NCI-H2081 treated with DMSO at 0.1 percent for 48 hours (cell line): ENCODE data around the gene TTYH2.
"Not testable (repeated sequence)": the region's sequence is repeated elsewhere in the genome, so short reads cannot be mapped to it uniquely, and the experiment has no call there.

Experiments used
- DNase-seq: peaks from one replicate; lab custom pipeline; 2025; lab: John Stamatoyannopoulos, UW

TTYH2 gene

DNA sequence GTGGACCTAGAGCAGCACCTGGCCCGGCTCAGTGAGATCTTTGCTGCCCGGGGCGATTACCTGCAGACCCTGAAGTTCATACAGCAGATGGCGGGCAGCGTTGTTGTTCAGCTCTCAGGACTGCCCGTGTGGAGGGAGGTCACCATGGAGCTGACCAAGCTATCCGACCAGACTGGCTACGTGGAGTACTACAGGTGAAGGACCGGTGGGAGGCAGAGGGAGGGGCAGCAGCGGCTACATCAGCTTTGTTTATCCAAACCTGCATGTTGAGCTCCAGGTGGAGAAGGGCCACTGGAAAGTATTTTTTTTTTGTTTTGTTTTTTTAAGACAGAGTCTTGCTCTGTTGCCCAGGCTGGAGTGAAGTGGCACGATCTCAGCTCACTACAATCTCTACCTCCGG is 23.9 kb downstream of the TTYH2 start:
- no peak for DNase-seq

DNA sequence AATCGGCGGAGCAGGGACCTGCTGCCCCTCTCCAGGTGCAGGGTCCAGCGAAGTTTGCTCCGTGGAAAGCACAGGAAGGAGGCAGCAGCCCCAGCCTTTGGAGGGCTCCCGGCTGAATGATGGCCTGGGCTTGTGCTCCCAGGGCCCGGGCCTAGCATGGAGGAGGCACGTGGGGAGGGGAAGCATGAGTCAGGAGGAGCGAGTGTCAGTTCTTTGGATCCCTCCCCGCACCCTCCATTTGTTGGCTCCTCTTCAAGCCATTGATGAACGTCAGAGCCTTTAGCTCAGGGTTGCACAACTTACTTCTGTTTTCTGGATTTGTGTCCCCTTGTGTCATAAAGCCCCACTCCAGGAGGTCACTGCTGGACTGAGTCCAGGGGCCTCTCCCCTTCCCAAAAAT is 25.8 kb downstream of the TTYH2 start:
- DNase-seq, result no peak

GRCh38 chr17:74240618-74241205 is 27.3 kb downstream of the TTYH2 start:
- no peak for DNase-seq

GRCh38 chr17:74241431-74241830 is 28.1 kb downstream of the TTYH2 start:
- no peak for DNase-seq

DNA sequence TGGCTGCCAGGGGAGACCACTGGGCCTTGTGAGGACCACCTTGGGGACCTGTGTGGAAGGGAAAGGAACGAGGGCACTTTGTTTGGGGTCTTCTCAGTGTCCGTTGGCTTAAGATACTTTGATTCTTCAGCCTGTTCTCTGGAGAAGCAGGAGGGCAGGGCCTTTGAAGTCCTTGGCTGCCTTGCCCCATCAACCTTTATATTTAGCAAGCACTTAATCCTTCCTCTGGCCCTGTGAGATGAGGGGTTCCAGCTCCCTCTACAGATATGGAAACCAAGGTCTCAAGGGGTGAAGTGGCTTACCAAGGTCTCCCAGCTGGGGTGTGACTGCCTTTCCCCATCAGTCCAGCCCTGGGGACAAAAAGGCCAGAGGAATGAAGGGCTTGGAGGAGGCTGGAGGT is 28.5 kb downstream of the TTYH2 start:
- no peak for DNase-seq

GRCh38 chr17:74243013-74243755 is 29.8 kb downstream of the TTYH2 start:
- DNase-seq, result no peak

- DNase-seq, result no peak
Measured at GRCh38 chr17:74244128-74244527, 30.8 kb downstream of the TTYH2 start.

DNA sequence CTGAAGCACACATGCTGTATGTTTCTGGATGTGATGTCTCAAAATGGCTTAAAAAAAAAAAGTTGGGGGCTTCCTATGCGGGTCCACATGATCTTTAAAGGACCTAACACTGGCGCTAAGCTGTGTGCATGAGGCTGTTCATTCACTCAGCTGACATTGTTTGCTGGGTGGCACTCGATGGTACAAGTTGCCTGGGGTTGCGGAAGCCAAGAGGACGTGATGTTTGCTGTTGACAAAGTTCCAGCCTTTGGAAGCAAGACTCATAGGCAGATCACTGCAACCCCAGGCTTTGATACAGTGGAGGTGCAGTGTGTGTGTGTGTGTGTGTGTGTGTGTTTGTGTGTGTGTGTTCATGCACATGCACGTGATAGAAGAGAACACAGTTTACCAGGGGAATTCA is 31.2 kb downstream of the TTYH2 start:
- no peak for DNase-seq

- DNase-seq, result no peak
Measured at GRCh38 chr17:74245145-74245831, 31.9 kb downstream of the TTYH2 start.

DNA sequence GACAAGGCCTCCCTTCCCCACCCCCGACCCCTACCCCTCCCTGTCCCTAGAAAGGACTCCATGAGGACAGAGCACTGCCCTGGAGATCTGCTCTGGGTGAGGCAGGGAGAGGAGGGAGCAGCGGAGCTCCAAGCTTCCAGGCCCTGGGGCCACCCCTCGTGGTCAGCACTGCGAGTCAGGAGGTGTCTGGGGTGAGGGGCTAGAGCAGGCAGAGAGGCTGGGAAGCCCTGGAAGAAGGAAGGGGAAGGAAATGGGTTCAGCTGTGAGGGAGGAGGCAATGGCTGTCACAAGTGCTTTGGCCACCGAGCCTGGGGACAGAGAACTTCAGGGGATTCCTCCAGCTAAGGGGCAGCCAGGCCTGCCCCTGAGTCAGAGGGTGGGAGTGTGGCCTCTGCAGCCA is 32.5 kb downstream of the TTYH2 start:
- DNase-seq, result no peak

GRCh38 chr17:74249590-74250270 is 36.4 kb downstream of the TTYH2 start:
- no peak for DNase-seq

GRCh38 chr17:74250324-74250995 is 37.1 kb downstream of the TTYH2 start:
- no peak for DNase-seq

DNA sequence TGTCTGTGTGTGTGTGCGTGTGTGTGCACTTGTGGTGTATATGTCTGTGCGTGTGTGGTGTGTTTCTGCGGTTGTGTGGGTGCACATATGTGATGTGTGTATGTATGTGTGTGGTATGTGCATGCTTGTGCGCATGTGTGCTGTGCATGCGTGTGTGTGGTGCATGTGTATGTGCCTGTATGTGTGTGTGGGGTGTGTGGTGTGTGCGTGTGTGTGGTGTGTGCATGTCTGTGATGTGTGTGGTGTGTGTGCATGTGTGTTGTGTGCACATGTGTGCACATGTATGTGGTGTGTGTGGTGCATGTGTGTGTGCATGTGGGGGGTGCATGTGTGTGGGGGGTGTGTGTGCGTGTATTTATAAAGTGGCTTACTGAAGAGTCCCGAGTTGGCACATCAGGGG is 37.7 kb downstream of the TTYH2 start:
- no peak for DNase-seq

- no peak for DNase-seq
Measured at GRCh38 chr17:74251569-74251968, 38.2 kb downstream of the TTYH2 start.

GRCh38 chr17:74252211-74252610 is 38.8 kb downstream of the TTYH2 start:
- no peak for DNase-seq

DNA sequence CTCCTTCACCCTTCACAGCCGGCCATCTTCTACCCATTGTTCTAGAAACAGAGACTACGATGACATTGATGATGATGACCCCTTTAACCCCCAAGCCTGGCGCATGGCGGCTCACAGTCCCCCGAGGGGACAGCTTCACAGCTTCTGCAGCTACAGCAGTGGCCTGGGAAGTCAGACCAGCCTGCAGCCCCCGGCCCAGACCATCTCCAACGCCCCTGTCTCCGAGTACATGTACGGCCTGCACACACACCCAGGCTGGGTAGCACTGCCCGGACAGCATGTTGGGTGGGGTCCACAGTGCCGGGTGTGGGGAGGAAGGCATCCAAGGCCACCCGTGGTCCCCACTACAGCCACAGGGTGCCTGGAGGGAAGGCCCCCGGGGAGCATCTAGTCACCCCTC is 39.7 kb downstream of the TTYH2 start:
- no peak for DNase-seq

GRCh38 chr17:74257311-74257710 is 43.9 kb downstream of the TTYH2 start:
- no peak for DNase-seq

DNA sequence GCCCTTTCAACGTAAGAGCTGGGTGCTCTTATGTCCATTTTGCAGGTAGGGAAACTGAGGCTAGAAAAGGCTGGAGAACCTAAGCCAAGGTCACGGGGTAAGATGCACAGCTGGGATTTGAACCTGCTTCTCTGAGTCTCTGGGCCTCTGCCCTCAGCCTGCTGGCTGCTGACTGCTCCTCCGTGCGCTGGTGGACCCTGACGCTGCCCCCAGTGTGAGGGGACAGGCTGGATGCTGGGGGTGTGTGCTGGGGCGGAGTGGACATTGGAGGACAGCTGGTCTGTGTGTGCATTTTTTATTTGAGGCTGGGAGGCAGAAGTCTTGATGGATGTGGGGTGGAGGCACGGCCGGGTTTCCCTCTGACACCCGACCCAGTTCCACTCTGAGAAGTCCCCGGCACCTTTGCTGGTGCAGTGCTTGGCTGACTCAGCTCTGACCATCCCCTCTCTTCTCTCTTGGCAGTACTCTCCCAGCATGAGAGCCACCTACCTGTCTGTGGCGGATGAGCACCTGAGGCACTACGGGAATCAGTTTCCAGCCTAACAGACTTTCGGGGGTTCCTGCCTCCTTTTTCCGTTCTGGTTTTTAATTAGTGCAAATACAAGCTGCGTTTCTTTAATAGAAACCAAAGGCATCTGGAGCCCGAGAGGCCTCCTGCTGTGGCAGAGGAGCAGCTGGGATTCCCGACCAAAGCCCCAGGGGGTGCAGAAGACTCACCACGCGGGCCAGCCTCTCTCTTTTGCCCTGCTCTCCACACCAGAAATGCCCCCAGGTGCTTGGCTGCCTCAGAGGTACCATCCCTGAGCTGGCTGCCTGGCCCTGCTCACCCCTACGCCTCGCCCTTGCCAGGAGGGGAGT is 46.5 kb downstream of the TTYH2 start:
- no peak for DNase-seq

DNA sequence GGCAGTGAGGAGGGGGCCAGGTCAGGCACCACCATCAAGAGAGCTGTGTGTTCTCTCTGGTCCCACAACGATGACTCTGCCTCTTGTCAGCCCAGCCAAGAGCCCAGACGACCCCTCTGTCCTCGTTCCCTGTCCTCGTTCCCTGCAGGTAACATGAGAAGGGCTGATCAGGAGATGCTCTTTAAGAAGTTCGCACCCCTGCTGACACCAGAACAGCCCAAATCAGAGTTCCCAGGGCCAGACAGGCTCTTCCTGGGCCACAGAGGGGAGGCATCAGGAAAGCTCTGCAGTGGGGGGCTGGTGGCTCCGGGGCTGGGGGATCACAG is 47.1 kb downstream of the TTYH2 start:
- no peak for DNase-seq

DNA sequence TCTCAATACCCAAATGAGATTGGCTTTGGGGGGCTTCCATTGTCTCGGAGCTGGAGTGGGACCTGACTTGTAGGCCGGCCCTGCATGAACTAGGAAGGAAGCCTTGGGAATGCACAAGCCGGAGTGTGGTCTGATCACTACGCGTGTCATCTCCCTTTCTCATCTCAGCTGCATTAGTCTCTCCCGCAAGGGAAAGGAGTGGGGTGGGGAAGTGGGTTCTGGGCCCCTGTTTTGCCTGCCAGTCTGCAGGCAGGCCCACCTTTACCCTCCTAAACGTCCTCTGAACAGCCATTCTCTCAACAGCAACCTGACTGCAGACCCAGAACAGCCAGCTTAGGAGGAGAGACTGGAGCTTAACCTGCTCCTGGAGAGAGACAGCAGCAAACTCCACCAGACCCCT is 49.2 kb downstream of the TTYH2 start:
- DNase-seq, result no peak

GRCh38 chr17:74267054-74267453 is 53.7 kb downstream of the TTYH2 start:
- DNase-seq, result not testable (repeated sequence)
